IMR-90 (cell line): ENCODE results near the gene SYNPO2. TPM values are rescaled to one million over a fixed set of nuclear protein-coding genes. Genes with fewer than 3 reads are reported as not detected.

Experiments
- ATAC-seq: fragments of 200-7000 bp; cut with Tn5 transposase; 2 replicates; pipeline ENCODE4 v1.9.1; 2020; ENCODE audit warnings: low read depth, mild to moderate bottlenecking, moderate library complexity
- BruUV-seq: library from RNA; stranded (reverse); fragments of 400-500 nt; replicated peaks from 2 replicates; lab custom pipeline; 2021; lab: Mats Ljungman, UMichigan
- CTCF ChIA-PET: fragments of 300-600 bp; formaldehyde crosslinking; extraction: SDS; loops from one replicate; lab custom pipeline; 2021; ENCODE audit warnings: antibody characterized with exemption; lab: Yijun Ruan, JAX
- POLR2A ChIA-PET: fragments of 300-600 bp; sonication (Branson Sonifier 250); formaldehyde crosslinking; loops from one replicate; lab custom pipeline; 2022; ENCODE audit warnings: antibody characterized with exemption; ENCODE audit not compliant: unreplicated experiment; lab: Charles Lee
- DNase-seq: peaks from one replicate; pipeline ENCODE4 v3.0.0; 2013
- H2AFZ ChIP-seq: replicated peaks from 2 replicates; pipeline ENCODE3; 2013; ENCODE audit warnings: low read length, mild to moderate bottlenecking; ENCODE audit not compliant: poor library complexity
- H2AK5ac ChIP-seq: 2 replicates; pipeline ENCODE4 v1.6.1; 2013; ENCODE audit warnings: low read depth, low read length, inconsistent platforms
- H2AK9ac ChIP-seq: replicated peaks from 2 replicates; pipeline ENCODE3; 2013; ENCODE audit warnings: mild to moderate bottlenecking, low read depth, low read length, moderate library complexity; ENCODE audit not compliant: poor library complexity
- H2BK120ac ChIP-seq: 2 replicates; pipeline ENCODE4 v1.6.1; 2013; ENCODE audit warnings: low read depth, low read length, inconsistent platforms
- H2BK15ac ChIP-seq: 3 replicates; pipeline ENCODE4 v1.6.1; 2013; ENCODE audit warnings: low read depth, low read length, inconsistent platforms
- H2BK20ac ChIP-seq: 2 replicates; pipeline ENCODE4 v1.6.1; 2013; ENCODE audit warnings: low read depth, mild to moderate bottlenecking, inconsistent platforms, low read length, moderate library complexity
- H2BK5ac ChIP-seq: 2 replicates; pipeline ENCODE4 v1.6.1; 2013; ENCODE audit warnings: mild to moderate bottlenecking, low read depth, low read length, inconsistent platforms; ENCODE audit not compliant: poor library complexity, severe bottlenecking
- H3K14ac ChIP-seq: replicated peaks from 2 replicates; pipeline ENCODE4 v1.6.1; 2013; ENCODE audit warnings: low read depth, low read length, inconsistent platforms
- H3K18ac ChIP-seq: 2 replicates; pipeline ENCODE4 v1.6.1; 2013; ENCODE audit warnings: low read depth, low read length, control low read depth
- H3K23ac ChIP-seq: 2 replicates; pipeline ENCODE4 v1.6.1; 2013; ENCODE audit warnings: low read depth, low read length, inconsistent platforms
- H3K27ac ChIP-seq: 2 replicates; pipeline ENCODE4 v1.5.1; 2013; ENCODE audit warnings: mild to moderate bottlenecking, control low read depth, low read length; ENCODE audit not compliant: insufficient read depth
- H3K27me3 ChIP-seq: 2 replicates; pipeline ENCODE4 v1.6.1; 2013; ENCODE audit warnings: low read length; ENCODE audit not compliant: control insufficient read depth, insufficient read depth
- H3K36me3 ChIP-seq: 2 replicates; pipeline ENCODE4 v1.6.1; 2013; ENCODE audit warnings: low read length, mixed read lengths; ENCODE audit not compliant: control insufficient read depth, insufficient read depth
- H3K4ac ChIP-seq: 2 replicates; pipeline ENCODE4 v1.6.1; 2013; ENCODE audit warnings: low read depth, low read length, inconsistent platforms
- H3K4me1 ChIP-seq: 2 replicates; pipeline ENCODE4 v1.6.1; 2013; ENCODE audit warnings: low read length, mixed read lengths; ENCODE audit not compliant: control insufficient read depth, insufficient read depth
- H3K4me2 ChIP-seq: 2 replicates; pipeline ENCODE4 v1.6.1; 2013; ENCODE audit warnings: low read depth, mild to moderate bottlenecking, control low read depth, low read length, moderate library complexity
- H3K4me3 ChIP-seq: 2 replicates; pipeline ENCODE4 v1.5.1; 2013; ENCODE audit warnings: low read depth, mild to moderate bottlenecking, control low read depth, low read length, moderate library complexity; ENCODE audit not compliant: insufficient read depth
- H3K56ac ChIP-seq: 2 replicates; pipeline ENCODE4 v1.6.1; 2013; ENCODE audit warnings: low read length, inconsistent platforms; ENCODE audit not compliant: insufficient read depth; ENCODE audit errors: extremely low read depth
- H3K79me1 ChIP-seq, 2 experiments: 2 replicates each; pipeline ENCODE4 v1.6.1; 2013; ENCODE audit warnings: low read length in 2 of 2, inconsistent platforms in 1 of 2, low read depth in 1 of 2
- H3K9ac ChIP-seq: 2 replicates; pipeline ENCODE4 v1.6.1; 2013; ENCODE audit warnings: low read depth, low read length, control low read depth
- H3K9me1 ChIP-seq: 2 replicates; pipeline ENCODE4 v1.6.1; 2013; ENCODE audit warnings: low read length, inconsistent platforms; ENCODE audit not compliant: insufficient read depth
- H3K9me3 ChIP-seq: 2 replicates; pipeline ENCODE4 v1.6.1; 2013; ENCODE audit warnings: low read length; ENCODE audit not compliant: control insufficient read depth, insufficient read depth
- H4K20me1 ChIP-seq: 2 replicates; pipeline ENCODE4 v1.6.1; 2013; ENCODE audit warnings: low read length, inconsistent platforms; ENCODE audit not compliant: insufficient read depth
- H4K5ac ChIP-seq: 2 replicates; pipeline ENCODE4 v1.6.1; 2013; ENCODE audit warnings: mild to moderate bottlenecking, low read depth, low read length, control low read depth
- H4K8ac ChIP-seq, 2 experiments: 2 replicates each; pipeline ENCODE4 v1.6.1; 2013; ENCODE audit warnings: low read depth in 2 of 2, low read length in 2 of 2, control low read depth in 1 of 2, inconsistent platforms in 1 of 2
- H4K91ac ChIP-seq: 2 replicates; pipeline ENCODE4 v1.6.1; 2013; ENCODE audit warnings: low read depth, low read length, inconsistent platforms; ENCODE audit not compliant: insufficient read depth
- BHLHE40 ChIP-seq: fragments of 150-350 bp; IDR thresholded peaks from 2 replicates; pipeline ENCODE4 v1.6.1; 2016; ENCODE audit warnings: mild to moderate bottlenecking, low read depth, low read length
- CHD1 ChIP-seq: IDR thresholded peaks from 2 replicates; pipeline ENCODE4 v1.6.1; 2012; ENCODE audit warnings: low read depth, low read length, improper control_type of control experiment
- FOS ChIP-seq: fragments of 150-350 bp; IDR thresholded peaks from 2 replicates; pipeline ENCODE4 v1.6.1; 2016; ENCODE audit warnings: low read depth, low read length
- MXI1 ChIP-seq: IDR thresholded peaks from 2 replicates; pipeline ENCODE4 v1.6.1; 2012; ENCODE audit warnings: low read depth, mild to moderate bottlenecking, low read length, moderate library complexity, borderline replicate concordance
- POLR2A ChIP-seq: IDR thresholded peaks from 2 replicates; pipeline ENCODE4 v1.6.1; 2012; ENCODE audit warnings: mild to moderate bottlenecking, low read depth, low read length
- RAD21 ChIP-seq: IDR thresholded peaks from 2 replicates; pipeline ENCODE4 v1.6.1; 2012; ENCODE audit warnings: low read length, improper control_type of control experiment
- SMC3 ChIP-seq: fragments of 150-350 bp; IDR thresholded peaks from 2 replicates; pipeline ENCODE4 v1.6.1; 2016; ENCODE audit warnings: low read depth, mild to moderate bottlenecking, antibody characterized with exemption, low read length, moderate library complexity
- WGBS, 2 experiments: methylation state at CpG; one replicate each; pipeline versions ENCODE4 v1.1.5 to v1.1.7; 2013; ENCODE audit warnings: missing lambda C conversion rate in 2 of 2; ENCODE audit not compliant: insufficient read length in 1 of 2; ENCODE audit errors: extremely low coverage in 2 of 2; 5-methylcytosine and 5-hydroxymethylcytosine counted together
- dilution Hi-C: fragments of 300-500 bp; cut with HindIII; formaldehyde crosslinking; loops from one replicate; pipeline ENCODE4 v1.14.3; 2018; ENCODE audit warnings: low sequenced_read_pairs; ENCODE audit not compliant: unreplicated experiment
- in situ Hi-C: fragments of 300-500 bp; cut with MboI; formaldehyde crosslinking; loops from 3 replicates; pipeline ENCODE4 v1.14.3; 2019; ENCODE audit warnings: low sequenced_read_pairs, inconsistent platforms, mixed read lengths
- intact Hi-C: fragments of 100-400 bp; cut with micrococcal nuclease; formaldehyde crosslinking; loops from 2 replicates; pipeline ENCODE4 v1.10.0; 2022
- polyA plus RNA-seq, 3 experiments: library from polyadenylated mRNA; depleted of rRNA; stranded (reverse); fragments of >200 nt; gene quantifications; 2 replicates each; pipeline ENCODE4 v1.2.3, GENCODE V29; 2012; ENCODE audit warnings: low replicate concordance in 1 of 3
- total RNA-seq: library from RNA; depleted of rRNA; stranded (reverse); fragments of >200 nt; gene quantifications from 2 replicates; pipeline ENCODE4 v1.2.3, GENCODE V29; 2012
- TF ChIP-seq, protein P1 (sequence below): conservative IDR thresholded peaks from 2 replicates; pipeline ENCODE4 v1.5.1; 2012; ENCODE audit warnings: mild to moderate bottlenecking, low read depth, low read length, improper control_type of control experiment

The SYNPO2 gene
- total and polyA plus RNA-seq, 2 of the 4 experiments (the other 2 are of a cell fraction) = 0.99 to 1.8 TPM

DNA sequence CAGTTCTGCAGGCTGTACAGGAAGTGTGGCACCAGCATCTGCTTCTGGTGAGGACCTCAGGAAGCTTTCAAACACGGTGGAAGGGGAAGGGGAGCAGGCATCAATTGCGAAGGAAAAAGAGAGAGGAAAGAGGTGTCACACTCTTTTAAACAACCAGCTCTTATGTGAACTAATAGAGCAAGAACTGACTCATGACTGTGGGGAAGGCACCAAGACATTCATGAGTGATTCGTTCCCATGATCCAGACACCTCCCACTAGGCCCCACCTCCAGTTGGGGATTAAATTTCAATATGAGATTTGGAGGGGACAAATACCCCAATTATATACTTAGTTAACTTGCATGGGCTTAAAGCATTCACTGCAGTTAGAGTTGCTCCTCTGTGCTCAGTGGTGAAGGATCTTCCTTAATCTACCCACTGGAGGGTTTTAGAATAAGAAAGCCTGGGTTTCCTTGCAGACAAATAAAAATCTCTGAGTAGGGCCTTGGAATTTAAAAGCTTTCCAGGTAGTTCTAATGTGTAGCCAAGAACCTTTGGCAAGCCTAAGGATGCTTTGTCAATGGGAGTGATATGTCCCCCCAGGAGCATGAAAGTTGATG, 60.0 kb downstream of the SYNPO2 start:
- BruUV-seq = no TSS peak

More for the DNA sequence above, 60.0 kb downstream of the SYNPO2 start:
- Histone ChIP-seq H3K79me1 (no peaks in the 10 kb centered on the region), H3K27me3 (no peaks in the 10 kb centered on the region), H2AK9ac (no peak overlapping the region), H3K18ac (no peak overlapping the region), H3K4me3 (no peak overlapping the region), H2AK5ac (no peak overlapping the region), H3K9me1 (no peaks in the 10 kb centered on the region), H4K20me1 (no peaks in the 10 kb centered on the region), H3K27ac (no peak overlapping the region), H3K9ac (no peak overlapping the region), H3K23ac (no peak overlapping the region), H3K4me1 (no peaks in the 10 kb centered on the region), H3K4me2 (no peak overlapping the region), H4K5ac (no peak overlapping the region), H3K36me3 (no peaks in the 10 kb centered on the region), H2BK120ac (no peak overlapping the region), H3K4ac (no peak overlapping the region), H4K8ac (no peak overlapping the region), H3K9me3 (no peaks in the 10 kb centered on the region), H2BK5ac (no peak overlapping the region), H2BK20ac (no peak overlapping the region), H4K91ac (no peak overlapping the region), H2BK15ac (no peak overlapping the region), H3K14ac (no peak overlapping the region), H2AFZ (no peak overlapping the region), H3K56ac (no peak overlapping the region)
- TF ChIP-seq CHD1 (no peak), SMC3 (no peak), POLR2A (no peak), BHLHE40 (no peak), MXI1 (no peak), FOS (no peak), RAD21 (no peak)
- TF ChIP-seq, protein P1, sequence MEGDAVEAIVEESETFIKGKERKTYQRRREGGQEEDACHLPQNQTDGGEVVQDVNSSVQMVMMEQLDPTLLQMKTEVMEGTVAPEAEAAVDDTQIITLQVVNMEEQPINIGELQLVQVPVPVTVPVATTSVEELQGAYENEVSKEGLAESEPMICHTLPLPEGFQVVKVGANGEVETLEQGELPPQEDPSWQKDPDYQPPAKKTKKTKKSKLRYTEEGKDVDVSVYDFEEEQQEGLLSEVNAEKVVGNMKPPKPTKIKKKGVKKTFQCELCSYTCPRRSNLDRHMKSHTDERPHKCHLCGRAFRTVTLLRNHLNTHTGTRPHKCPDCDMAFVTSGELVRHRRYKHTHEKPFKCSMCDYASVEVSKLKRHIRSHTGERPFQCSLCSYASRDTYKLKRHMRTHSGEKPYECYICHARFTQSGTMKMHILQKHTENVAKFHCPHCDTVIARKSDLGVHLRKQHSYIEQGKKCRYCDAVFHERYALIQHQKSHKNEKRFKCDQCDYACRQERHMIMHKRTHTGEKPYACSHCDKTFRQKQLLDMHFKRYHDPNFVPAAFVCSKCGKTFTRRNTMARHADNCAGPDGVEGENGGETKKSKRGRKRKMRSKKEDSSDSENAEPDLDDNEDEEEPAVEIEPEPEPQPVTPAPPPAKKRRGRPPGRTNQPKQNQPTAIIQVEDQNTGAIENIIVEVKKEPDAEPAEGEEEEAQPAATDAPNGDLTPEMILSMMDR = no peak
- ChIA-PET POLR2A (no interaction called here), CTCF (interaction anchor here (0.6 kb wide), 1 partner anchor 147 kb away, joined by 8 read pairs; no protein-coding TSS in a partner anchor)
- intact Hi-C loops = no loop called here
- in situ Hi-C loops = no loop called here
- peak; percentile 27 for DNase-seq
- ATAC-seq = no peak
- dilution Hi-C loops = no loop called here
- no CpG with 5 or more reads among the region's 3 CpGs for WGBS, 2 experiments
